Panc1 (cell line): Measurements from ENCODE around the gene ARHGAP33. TPM values are rescaled to one million over a fixed set of nuclear protein-coding genes. Genes with fewer than 3 reads are reported as not detected.

Experiments used
- ATAC-seq: fragments of 200-7000 bp; cut with Tn5 transposase; 2 replicates; pipeline ENCODE4 v1.9.1; 2020; ENCODE audit warnings: mild to moderate bottlenecking, moderate library complexity
- BruUV-seq: library from RNA; stranded (reverse); fragments of 400-500 nt; replicated peaks from 2 replicates; lab custom pipeline; 2021; lab: Mats Ljungman, UMichigan
- CTCF ChIA-PET: fragments of 300-600 bp; sonication (Branson Sonifier 250); formaldehyde crosslinking; loops from one replicate; lab custom pipeline; 2022; ENCODE audit warnings: antibody characterized with exemption; lab: Charles Lee
- POLR2A ChIA-PET: fragments of 300-600 bp; sonication (Branson Sonifier 250); formaldehyde crosslinking; loops from one replicate; lab custom pipeline; 2022; ENCODE audit warnings: antibody characterized with exemption; lab: Charles Lee
- DNase-seq: peaks from one replicate; pipeline ENCODE4 v3.0.0-alpha.2; 2010; ENCODE audit warnings: low read depth, low spot score
- H3K27ac ChIP-seq: 2 replicates; pipeline ENCODE4 v1.5.1; 2011; ENCODE audit warnings: mild to moderate bottlenecking, low read length, inconsistent platforms
- H3K27me3 ChIP-seq: fragments of 200-500 bp; sonication (Bioruptor generic); 2 replicates; pipeline ENCODE4 v1.6.0; 2014; ENCODE audit warnings: low read length, inconsistent platforms; ENCODE audit not compliant: control insufficient read depth, insufficient read depth
- H3K36me3 ChIP-seq: fragments of 200-500 bp; sonication (Bioruptor generic); 2 replicates; pipeline ENCODE4 v1.5.1; 2014; ENCODE audit warnings: inconsistent platforms, mild to moderate bottlenecking, low read length, moderate library complexity; ENCODE audit not compliant: control insufficient read depth, insufficient read depth
- H3K4me1 ChIP-seq: 2 replicates; pipeline ENCODE4 v1.5.1; 2011; ENCODE audit warnings: inconsistent platforms, mild to moderate bottlenecking, low read length, moderate library complexity; ENCODE audit not compliant: control insufficient read depth, insufficient read depth
- H3K4me3 ChIP-seq, 2 experiments: 2 replicates each; pipeline ENCODE4 v1.5.1; 2011 to 2012; ENCODE audit warnings: low read depth in 2 of 2, low read length in 2 of 2, mild to moderate bottlenecking in 2 of 2, inconsistent platforms in 1 of 2, moderate library complexity in 1 of 2
- H3K9me3 ChIP-seq: fragments of 200-500 bp; sonication (Bioruptor generic); 2 replicates; pipeline ENCODE4 v1.5.1; 2014; ENCODE audit warnings: low read depth, mild to moderate bottlenecking, inconsistent platforms, low read length, moderate library complexity; ENCODE audit not compliant: control insufficient read depth, insufficient read depth
- POLR2AphosphoS5 ChIP-seq: IDR thresholded peaks from 2 replicates; pipeline ENCODE4 v1.6.1; 2012; ENCODE audit warnings: mild to moderate bottlenecking, low read depth, low read length, moderate library complexity
- SIN3A ChIP-seq: IDR thresholded peaks from 2 replicates; pipeline ENCODE4 v1.6.1; 2012; ENCODE audit warnings: low read depth, mild to moderate bottlenecking, low read length, moderate library complexity, borderline replicate concordance; ENCODE audit not compliant: insufficient read depth
- TCF7L2 ChIP-seq: IDR thresholded peaks from 2 replicates; pipeline ENCODE4 v1.6.1; 2011; ENCODE audit warnings: mild to moderate bottlenecking, low read depth, low read length, inconsistent platforms
- in situ Hi-C: cut with HindIII; loops from 2 replicates; pipeline ENCODE4 v1.10.0; 2016; ENCODE audit warnings: low sequenced_read_pairs, low pct_unique_long_range_greater_than_20kb
- intact Hi-C: fragments of 100-400 bp; cut with micrococcal nuclease; formaldehyde crosslinking; loops from one replicate; pipeline ENCODE4 v1.10.0; 2022; ENCODE audit not compliant: unreplicated experiment
- total RNA-seq: library from RNA; stranded (reverse); gene quantifications from one replicate; pipeline ENCODE4 v1.2.1, GENCODE V29; 2021; ENCODE audit not compliant: unreplicated experiment
- TF ChIP-seq, protein P1 (sequence below): fragments of 450-650 bp; IDR thresholded peaks from 2 replicates; pipeline ENCODE4 v1.5.1; 2017; ENCODE audit warnings: mild to moderate bottlenecking
- TF ChIP-seq, protein P2 (sequence below), 2 experiments: IDR thresholded peaks; 2 replicates each; pipeline ENCODE4 v1.6.1; 2011 to 2012; ENCODE audit warnings: low read depth in 2 of 2, control low read depth in 1 of 2, low read length in 1 of 2, mild to moderate bottlenecking in 1 of 2, moderate library complexity in 1 of 2; ENCODE audit not compliant: insufficient read depth in 1 of 2

The ARHGAP33 gene
- total RNA-seq, 1 experiment from 2014 or later, result 35.8 TPM

DNA sequence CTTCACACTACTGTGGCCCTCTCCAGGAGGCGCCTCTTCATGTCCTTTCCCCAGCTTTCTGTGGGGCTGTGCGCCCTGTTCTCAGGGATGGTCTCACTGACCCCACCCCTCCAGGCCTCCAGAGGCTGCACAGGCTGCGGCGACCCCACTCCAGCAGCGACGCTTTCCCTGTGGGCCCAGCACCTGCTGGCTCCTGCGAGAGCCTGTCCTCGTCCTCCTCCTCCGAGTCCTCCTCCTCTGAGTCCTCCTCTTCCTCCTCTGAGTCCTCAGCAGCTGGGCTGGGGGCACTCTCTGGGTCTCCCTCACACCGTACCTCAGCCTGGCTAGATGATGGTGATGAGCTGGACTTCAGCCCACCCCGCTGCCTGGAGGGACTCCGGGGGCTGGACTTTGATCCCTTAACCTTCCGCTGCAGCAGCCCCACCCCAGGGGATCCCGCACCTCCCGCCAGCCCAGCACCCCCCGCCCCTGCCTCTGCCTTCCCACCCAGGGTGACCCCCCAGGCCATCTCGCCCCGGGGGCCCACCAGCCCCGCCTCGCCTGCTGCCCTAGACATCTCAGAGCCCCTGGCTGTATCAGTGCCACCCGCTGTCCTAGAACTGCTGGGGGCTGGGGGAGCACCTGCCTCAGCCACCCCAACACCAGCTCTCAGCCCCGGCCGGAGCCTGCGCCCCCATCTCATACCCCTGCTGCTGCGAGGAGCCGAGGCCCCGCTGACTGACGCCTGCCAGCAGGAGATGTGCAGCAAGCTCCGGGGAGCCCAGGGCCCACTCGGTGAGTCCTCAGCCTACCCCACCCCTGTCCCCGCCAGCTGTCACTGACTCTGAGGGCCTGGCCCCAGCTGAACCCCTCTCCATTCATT, 11.2 kb downstream of the ARHGAP33 start:
- ChIA-PET CTCF (interaction anchor here (0.6 kb wide), 1 partner anchor 268 kb away, joined by 4 read pairs; the partner anchor contains the start of gene THAP8), POLR2A (interaction anchor here (0.7 kb wide), 1 partner anchor 331 kb away, joined by 3 read pairs; no protein-coding TSS in a partner anchor)
- no peak for DNase-seq
- Histone ChIP-seq H3K27me3 (no peaks in the 10 kb centered on the region), H3K4me1 (no peaks in the 10 kb centered on the region; the same call in 1 of the 2 replicates), H3K27ac (no peak overlapping the region), H3K9me3 (no peaks in the 10 kb centered on the region), H3K36me3 (no peaks in the 10 kb centered on the region), H3K4me3 (no peak overlapping the region)
- no peak for TF ChIP-seq TCF7L2
- TF ChIP-seq, protein P1, sequence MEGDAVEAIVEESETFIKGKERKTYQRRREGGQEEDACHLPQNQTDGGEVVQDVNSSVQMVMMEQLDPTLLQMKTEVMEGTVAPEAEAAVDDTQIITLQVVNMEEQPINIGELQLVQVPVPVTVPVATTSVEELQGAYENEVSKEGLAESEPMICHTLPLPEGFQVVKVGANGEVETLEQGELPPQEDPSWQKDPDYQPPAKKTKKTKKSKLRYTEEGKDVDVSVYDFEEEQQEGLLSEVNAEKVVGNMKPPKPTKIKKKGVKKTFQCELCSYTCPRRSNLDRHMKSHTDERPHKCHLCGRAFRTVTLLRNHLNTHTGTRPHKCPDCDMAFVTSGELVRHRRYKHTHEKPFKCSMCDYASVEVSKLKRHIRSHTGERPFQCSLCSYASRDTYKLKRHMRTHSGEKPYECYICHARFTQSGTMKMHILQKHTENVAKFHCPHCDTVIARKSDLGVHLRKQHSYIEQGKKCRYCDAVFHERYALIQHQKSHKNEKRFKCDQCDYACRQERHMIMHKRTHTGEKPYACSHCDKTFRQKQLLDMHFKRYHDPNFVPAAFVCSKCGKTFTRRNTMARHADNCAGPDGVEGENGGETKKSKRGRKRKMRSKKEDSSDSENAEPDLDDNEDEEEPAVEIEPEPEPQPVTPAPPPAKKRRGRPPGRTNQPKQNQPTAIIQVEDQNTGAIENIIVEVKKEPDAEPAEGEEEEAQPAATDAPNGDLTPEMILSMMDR, result no peak
- no peak for TF ChIP-seq SIN3A
- in situ Hi-C loops (no loop called here), intact Hi-C loops (no loop called here)
- BruUV-seq, result no TSS peak
- ATAC-seq, result no peak

DNA sequence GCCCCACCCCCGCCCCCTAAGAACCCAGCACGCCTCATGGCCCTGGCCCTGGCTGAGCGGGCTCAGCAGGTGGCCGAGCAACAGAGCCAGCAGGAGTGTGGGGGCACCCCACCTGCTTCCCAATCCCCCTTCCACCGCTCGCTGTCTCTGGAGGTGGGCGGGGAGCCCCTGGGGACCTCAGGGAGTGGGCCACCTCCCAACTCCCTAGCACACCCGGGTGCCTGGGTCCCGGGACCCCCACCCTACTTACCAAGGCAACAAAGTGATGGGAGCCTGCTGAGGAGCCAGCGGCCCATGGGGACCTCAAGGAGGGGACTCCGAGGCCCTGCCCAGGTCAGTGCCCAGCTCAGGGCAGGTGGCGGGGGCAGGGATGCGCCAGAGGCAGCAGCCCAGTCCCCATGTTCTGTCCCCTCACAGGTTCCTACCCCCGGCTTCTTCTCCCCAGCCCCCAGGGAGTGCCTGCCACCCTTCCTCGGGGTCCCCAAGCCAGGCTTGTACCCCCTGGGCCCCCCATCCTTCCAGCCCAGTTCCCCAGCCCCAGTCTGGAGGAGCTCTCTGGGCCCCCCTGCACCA, 11.9 kb downstream of the ARHGAP33 start:
- DNase-seq (no peak), ATAC-seq (no peak)
- no peaks in the 10 kb centered on the region for H3K36me3 ChIP-seq
- H3K9me3 ChIP-seq, result no peaks in the 10 kb centered on the region
- no peak for TF ChIP-seq SIN3A
- TF ChIP-seq, protein P1, result no peak
- TF ChIP-seq POLR2AphosphoS5, result no peak
- TF ChIP-seq, protein P2, sequence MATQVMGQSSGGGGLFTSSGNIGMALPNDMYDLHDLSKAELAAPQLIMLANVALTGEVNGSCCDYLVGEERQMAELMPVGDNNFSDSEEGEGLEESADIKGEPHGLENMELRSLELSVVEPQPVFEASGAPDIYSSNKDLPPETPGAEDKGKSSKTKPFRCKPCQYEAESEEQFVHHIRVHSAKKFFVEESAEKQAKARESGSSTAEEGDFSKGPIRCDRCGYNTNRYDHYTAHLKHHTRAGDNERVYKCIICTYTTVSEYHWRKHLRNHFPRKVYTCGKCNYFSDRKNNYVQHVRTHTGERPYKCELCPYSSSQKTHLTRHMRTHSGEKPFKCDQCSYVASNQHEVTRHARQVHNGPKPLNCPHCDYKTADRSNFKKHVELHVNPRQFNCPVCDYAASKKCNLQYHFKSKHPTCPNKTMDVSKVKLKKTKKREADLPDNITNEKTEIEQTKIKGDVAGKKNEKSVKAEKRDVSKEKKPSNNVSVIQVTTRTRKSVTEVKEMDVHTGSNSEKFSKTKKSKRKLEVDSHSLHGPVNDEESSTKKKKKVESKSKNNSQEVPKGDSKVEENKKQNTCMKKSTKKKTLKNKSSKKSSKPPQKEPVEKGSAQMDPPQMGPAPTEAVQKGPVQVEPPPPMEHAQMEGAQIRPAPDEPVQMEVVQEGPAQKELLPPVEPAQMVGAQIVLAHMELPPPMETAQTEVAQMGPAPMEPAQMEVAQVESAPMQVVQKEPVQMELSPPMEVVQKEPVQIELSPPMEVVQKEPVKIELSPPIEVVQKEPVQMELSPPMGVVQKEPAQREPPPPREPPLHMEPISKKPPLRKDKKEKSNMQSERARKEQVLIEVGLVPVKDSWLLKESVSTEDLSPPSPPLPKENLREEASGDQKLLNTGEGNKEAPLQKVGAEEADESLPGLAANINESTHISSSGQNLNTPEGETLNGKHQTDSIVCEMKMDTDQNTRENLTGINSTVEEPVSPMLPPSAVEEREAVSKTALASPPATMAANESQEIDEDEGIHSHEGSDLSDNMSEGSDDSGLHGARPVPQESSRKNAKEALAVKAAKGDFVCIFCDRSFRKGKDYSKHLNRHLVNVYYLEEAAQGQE (IDR thresholded peaks at IDR 0.05; ENCODE audit: insufficient read depth in 1 of 2, low read depth in 2 of 2, low read length in 1 of 2), result no peak
- no peak for TF ChIP-seq TCF7L2
- H3K27me3 ChIP-seq, result no peaks in the 10 kb centered on the region
- H3K4me1 ChIP-seq, result no peaks in the 10 kb centered on the region; the same call in 1 of the 2 replicates
- no TSS peak for BruUV-seq
- ChIA-PET POLR2A (no interaction called here), CTCF (no interaction called here)
- intact Hi-C loops, result no loop called here
- H3K4me3 ChIP-seq, result no peak overlapping the region
- H3K27ac ChIP-seq, result no peak overlapping the region
- in situ Hi-C loops, result no loop called here
